Measurements from ENCODE around the gene MED13.

DNA sequence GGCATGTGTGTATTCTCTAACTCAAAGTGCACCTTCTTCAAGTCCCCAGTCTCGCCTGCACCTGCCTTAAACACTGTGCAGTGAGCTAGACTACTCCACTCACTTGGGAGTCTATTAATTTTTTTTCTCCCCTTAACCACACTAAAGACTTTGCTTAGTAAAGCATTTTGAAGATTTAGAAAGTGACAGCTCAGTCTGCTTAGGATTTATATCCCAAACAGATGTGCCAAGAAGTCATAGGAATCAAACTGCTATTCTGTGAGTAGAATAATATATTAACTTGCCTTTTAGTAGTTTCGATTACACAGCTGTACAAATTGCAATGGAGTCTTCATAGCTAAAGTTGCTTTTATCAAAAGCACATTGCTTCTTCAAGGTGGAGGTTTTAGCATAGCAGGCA lies 47.2 kb upstream of the MED13 start:
- TF ChIP-seq, protein P1, sequence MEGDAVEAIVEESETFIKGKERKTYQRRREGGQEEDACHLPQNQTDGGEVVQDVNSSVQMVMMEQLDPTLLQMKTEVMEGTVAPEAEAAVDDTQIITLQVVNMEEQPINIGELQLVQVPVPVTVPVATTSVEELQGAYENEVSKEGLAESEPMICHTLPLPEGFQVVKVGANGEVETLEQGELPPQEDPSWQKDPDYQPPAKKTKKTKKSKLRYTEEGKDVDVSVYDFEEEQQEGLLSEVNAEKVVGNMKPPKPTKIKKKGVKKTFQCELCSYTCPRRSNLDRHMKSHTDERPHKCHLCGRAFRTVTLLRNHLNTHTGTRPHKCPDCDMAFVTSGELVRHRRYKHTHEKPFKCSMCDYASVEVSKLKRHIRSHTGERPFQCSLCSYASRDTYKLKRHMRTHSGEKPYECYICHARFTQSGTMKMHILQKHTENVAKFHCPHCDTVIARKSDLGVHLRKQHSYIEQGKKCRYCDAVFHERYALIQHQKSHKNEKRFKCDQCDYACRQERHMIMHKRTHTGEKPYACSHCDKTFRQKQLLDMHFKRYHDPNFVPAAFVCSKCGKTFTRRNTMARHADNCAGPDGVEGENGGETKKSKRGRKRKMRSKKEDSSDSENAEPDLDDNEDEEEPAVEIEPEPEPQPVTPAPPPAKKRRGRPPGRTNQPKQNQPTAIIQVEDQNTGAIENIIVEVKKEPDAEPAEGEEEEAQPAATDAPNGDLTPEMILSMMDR (IDR thresholded peaks at IDR 0.05; ENCODE audit: low read depth, low read length): no peak
- TF ChIP-seq POLR2A (IDR thresholded peaks at IDR 0.05; ENCODE audit: extremely low read depth, insufficient read length) (no peak), MYC (IDR thresholded peaks at IDR 0.05; ENCODE audit: low read depth, low read length) (no peak)
